Measurements from ENCODE around the gene CLTA. TPM values are rescaled to one million over a fixed set of nuclear protein-coding genes. Genes with fewer than 3 reads are reported as not detected.

CLTA gene
- polyA plus RNA-seq, 1 donor (not counting 4 experiments of a cell fraction or from before 2014, with no cell fraction given) = 325 TPM

- no peaks in the 10 kb centered on the region for H3K4me1 ChIP-seq (ENCODE audit: control insufficient read depth, extremely low read depth, insufficient read depth, low read length)
- no peak overlapping the region for H3K27ac ChIP-seq (ENCODE audit: control insufficient read depth, insufficient read depth, low read length)
These were observed 49.0 kb upstream of the CLTA start for GRCh38 chr9:36141761-36142160.

GRCh38 chr9:36142510-36143244 is 48.0 kb upstream of the CLTA start:
- Histone ChIP-seq H3K9me3 (ENCODE audit: control insufficient read depth, low read depth, low read length) (no peaks in the 10 kb centered on the region), H3K36me3 (ENCODE audit: control insufficient read depth in 2 of 2, extremely low read depth in 1 of 2, insufficient read depth in 2 of 2, low read length in 2 of 2) (no peaks in the 10 kb centered on the region), H3K9me1 (ENCODE audit: control insufficient read depth, extremely low read depth, insufficient read depth, low read length) (no peaks in the 10 kb centered on the region), H3K27me3 (ENCODE audit: control insufficient read depth, extremely low read depth, insufficient read depth, low read length) (peaks cover 8% of the 10 kb centered on the region), H3K27ac (ENCODE audit: control insufficient read depth, insufficient read depth, low read length) (no peak overlapping the region), H3K4me3 (ENCODE audit: control insufficient read depth in 2 of 3, extremely low read depth in 1 of 3, insufficient read depth in 2 of 3, low read depth in 1 of 3, low read length in 3 of 3) (no peak overlapping the region), H3K4me1 (ENCODE audit: control insufficient read depth, extremely low read depth, insufficient read depth, low read length) (no peaks in the 10 kb centered on the region), H3K79me2 (ENCODE audit: control insufficient read depth, insufficient read depth, low read length) (no peaks in the 10 kb centered on the region), H3K4me2 (ENCODE audit: control insufficient read depth, extremely low read depth, insufficient read depth, low read depth, low read length) (no peak overlapping the region), H2AFZ (ENCODE audit: control insufficient read depth, low read length) (no peak overlapping the region), H4K20me1 (ENCODE audit: control insufficient read depth, extremely low read depth, insufficient read depth, low read length) (no peaks in the 10 kb centered on the region), H3K9ac (ENCODE audit: control insufficient read depth, extremely low read depth, insufficient read depth, low read length) (no peak overlapping the region)
- DNase-seq (ENCODE audit: low read depth, low spot score) (no peak), FAIRE-seq (no peak)
- dilution Hi-C loops (cut with MboI; ENCODE audit: extremely low pct_ligation_motif_present, low sequenced_read_pairs) = loop anchor here (10.0 kb wide), 1 partner anchor 52 kb away; the partner anchor contains the start of gene CLTA
- TF ChIP-seq, protein P1, sequence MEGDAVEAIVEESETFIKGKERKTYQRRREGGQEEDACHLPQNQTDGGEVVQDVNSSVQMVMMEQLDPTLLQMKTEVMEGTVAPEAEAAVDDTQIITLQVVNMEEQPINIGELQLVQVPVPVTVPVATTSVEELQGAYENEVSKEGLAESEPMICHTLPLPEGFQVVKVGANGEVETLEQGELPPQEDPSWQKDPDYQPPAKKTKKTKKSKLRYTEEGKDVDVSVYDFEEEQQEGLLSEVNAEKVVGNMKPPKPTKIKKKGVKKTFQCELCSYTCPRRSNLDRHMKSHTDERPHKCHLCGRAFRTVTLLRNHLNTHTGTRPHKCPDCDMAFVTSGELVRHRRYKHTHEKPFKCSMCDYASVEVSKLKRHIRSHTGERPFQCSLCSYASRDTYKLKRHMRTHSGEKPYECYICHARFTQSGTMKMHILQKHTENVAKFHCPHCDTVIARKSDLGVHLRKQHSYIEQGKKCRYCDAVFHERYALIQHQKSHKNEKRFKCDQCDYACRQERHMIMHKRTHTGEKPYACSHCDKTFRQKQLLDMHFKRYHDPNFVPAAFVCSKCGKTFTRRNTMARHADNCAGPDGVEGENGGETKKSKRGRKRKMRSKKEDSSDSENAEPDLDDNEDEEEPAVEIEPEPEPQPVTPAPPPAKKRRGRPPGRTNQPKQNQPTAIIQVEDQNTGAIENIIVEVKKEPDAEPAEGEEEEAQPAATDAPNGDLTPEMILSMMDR (optimal IDR thresholded peaks at IDR 0.05 in 1 of 3, IDR thresholded peaks at IDR 0.05 in 1 of 3, conservative IDR thresholded peaks at IDR 0.05 in 1 of 3; ENCODE audit: extremely low read depth in 1 of 3, insufficient read depth in 2 of 3, low read length in 3 of 3) = no peak
- no peak for TF ChIP-seq EZH2 (IDR thresholded peaks at IDR 0.05; ENCODE audit: low read length)

More at GRCh38 chr9:36141761-36142160, 49.0 kb upstream of the CLTA start:
- H3K36me3 ChIP-seq (ENCODE audit: control insufficient read depth in 2 of 2, extremely low read depth in 1 of 2, insufficient read depth in 2 of 2, low read length in 2 of 2) = no peaks in the 10 kb centered on the region
- dilution Hi-C loops (cut with MboI; ENCODE audit: extremely low pct_ligation_motif_present, low sequenced_read_pairs) = loop anchor here (10.0 kb wide), 1 partner anchor 53 kb away; the partner anchor contains the start of gene CLTA
- H3K79me2 ChIP-seq (ENCODE audit: control insufficient read depth, insufficient read depth, low read length) = no peaks in the 10 kb centered on the region
- TF ChIP-seq, protein P1 (optimal IDR thresholded peaks at IDR 0.05 in 1 of 3, IDR thresholded peaks at IDR 0.05 in 1 of 3, conservative IDR thresholded peaks at IDR 0.05 in 1 of 3; ENCODE audit: extremely low read depth in 1 of 3, insufficient read depth in 2 of 3, low read length in 3 of 3) = no peak
- no peak for TF ChIP-seq EZH2 (IDR thresholded peaks at IDR 0.05; ENCODE audit: low read length)
- no peak overlapping the region for H3K4me3 ChIP-seq (ENCODE audit: control insufficient read depth in 2 of 3, extremely low read depth in 1 of 3, insufficient read depth in 2 of 3, low read depth in 1 of 3, low read length in 3 of 3)
- no peaks in the 10 kb centered on the region for H3K9me1 ChIP-seq (ENCODE audit: control insufficient read depth, extremely low read depth, insufficient read depth, low read length)
- FAIRE-seq = no peak
- no peaks in the 10 kb centered on the region for H3K9me3 ChIP-seq (ENCODE audit: control insufficient read depth, low read depth, low read length)
- H3K9ac ChIP-seq (ENCODE audit: control insufficient read depth, extremely low read depth, insufficient read depth, low read length) = no peak overlapping the region
- no peaks in the 10 kb centered on the region for H4K20me1 ChIP-seq (ENCODE audit: control insufficient read depth, extremely low read depth, insufficient read depth, low read length)
- DNase-seq (ENCODE audit: low read depth, low spot score) = no peak
- peaks cover 18% of the 10 kb centered on the region for H3K27me3 ChIP-seq (ENCODE audit: control insufficient read depth, extremely low read depth, insufficient read depth, low read length)
- no peak overlapping the region for H3K4me2 ChIP-seq (ENCODE audit: control insufficient read depth, extremely low read depth, insufficient read depth, low read depth, low read length)
- no peak overlapping the region for H2AFZ ChIP-seq (ENCODE audit: control insufficient read depth, low read length)
